Nephron progenitor cell (in vitro differentiated cells): Measurements from ENCODE around the gene ARID2.

Experiments used
- DNase-seq: peaks from one replicate; pipeline ENCODE4 v3.0.0; 2021
- H3K27ac Mint-ChIP-seq: 2 replicates; pipeline ENCODE4 v1.8.0; 2021; ENCODE audit warnings: mild to moderate bottlenecking, moderate library complexity, mixed read lengths
- H3K27me3 Mint-ChIP-seq: 2 replicates; pipeline ENCODE4 v1.8.0; 2021; ENCODE audit warnings: mild to moderate bottlenecking, low read depth, mixed read lengths; ENCODE audit not compliant: poor library complexity
- H3K36me3 Mint-ChIP-seq: 2 replicates; pipeline ENCODE4 v1.8.0; 2021; ENCODE audit warnings: low read depth, mixed read lengths
- H3K4me1 Mint-ChIP-seq: 2 replicates; pipeline ENCODE4 v1.8.0; 2021; ENCODE audit warnings: mixed read lengths
- H3K4me3 Mint-ChIP-seq: 2 replicates; pipeline ENCODE4 v1.8.0; 2021; ENCODE audit warnings: mild to moderate bottlenecking, moderate library complexity, mixed read lengths
- H3K9me3 Mint-ChIP-seq: 2 replicates; pipeline ENCODE4 v1.8.0; 2021; ENCODE audit warnings: mild to moderate bottlenecking, moderate library complexity, mixed read lengths
- TF ChIP-seq, protein P1 (sequence below): fragments of 200-600 bp; sonication (generic); IDR thresholded peaks from 2 replicates; pipeline ENCODE4 v1.5.0; 2021; ENCODE audit warnings: antibody characterized with exemption

The ARID2 gene

DNA sequence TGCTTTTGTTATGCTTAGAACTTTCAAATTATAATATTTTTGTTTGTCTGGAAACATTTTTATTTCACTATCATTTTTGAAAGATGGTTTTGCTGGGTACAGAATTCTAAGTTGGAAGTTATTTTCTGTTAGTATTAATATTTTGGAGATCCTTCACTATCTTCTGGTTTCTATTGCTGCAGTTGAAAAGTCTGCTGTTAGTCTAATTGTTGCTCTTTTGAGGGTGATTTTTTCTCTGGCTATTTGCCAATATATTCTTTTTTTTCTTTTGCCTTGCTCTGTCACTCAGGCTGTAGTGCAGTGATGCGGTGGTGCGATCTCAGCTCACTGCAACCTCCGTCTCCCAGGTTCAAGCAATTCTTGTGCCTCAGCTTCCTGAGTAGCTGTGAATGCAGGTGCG lies 28.2 kb upstream of the ARID2 start:
- Mint-ChIP-seq H3K4me1 (peaks cover 11% of the 10 kb centered on the region), H3K9me3 (peaks cover 25% of the 10 kb centered on the region), H3K27me3 (no peaks in the 10 kb centered on the region), H3K36me3 (peaks cover 45% of the 10 kb centered on the region), H3K4me3 (no peak overlapping the region), H3K27ac (no peak overlapping the region)
- TF ChIP-seq, protein P1, sequence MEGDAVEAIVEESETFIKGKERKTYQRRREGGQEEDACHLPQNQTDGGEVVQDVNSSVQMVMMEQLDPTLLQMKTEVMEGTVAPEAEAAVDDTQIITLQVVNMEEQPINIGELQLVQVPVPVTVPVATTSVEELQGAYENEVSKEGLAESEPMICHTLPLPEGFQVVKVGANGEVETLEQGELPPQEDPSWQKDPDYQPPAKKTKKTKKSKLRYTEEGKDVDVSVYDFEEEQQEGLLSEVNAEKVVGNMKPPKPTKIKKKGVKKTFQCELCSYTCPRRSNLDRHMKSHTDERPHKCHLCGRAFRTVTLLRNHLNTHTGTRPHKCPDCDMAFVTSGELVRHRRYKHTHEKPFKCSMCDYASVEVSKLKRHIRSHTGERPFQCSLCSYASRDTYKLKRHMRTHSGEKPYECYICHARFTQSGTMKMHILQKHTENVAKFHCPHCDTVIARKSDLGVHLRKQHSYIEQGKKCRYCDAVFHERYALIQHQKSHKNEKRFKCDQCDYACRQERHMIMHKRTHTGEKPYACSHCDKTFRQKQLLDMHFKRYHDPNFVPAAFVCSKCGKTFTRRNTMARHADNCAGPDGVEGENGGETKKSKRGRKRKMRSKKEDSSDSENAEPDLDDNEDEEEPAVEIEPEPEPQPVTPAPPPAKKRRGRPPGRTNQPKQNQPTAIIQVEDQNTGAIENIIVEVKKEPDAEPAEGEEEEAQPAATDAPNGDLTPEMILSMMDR, result no peak
- no peak for DNase-seq

DNA sequence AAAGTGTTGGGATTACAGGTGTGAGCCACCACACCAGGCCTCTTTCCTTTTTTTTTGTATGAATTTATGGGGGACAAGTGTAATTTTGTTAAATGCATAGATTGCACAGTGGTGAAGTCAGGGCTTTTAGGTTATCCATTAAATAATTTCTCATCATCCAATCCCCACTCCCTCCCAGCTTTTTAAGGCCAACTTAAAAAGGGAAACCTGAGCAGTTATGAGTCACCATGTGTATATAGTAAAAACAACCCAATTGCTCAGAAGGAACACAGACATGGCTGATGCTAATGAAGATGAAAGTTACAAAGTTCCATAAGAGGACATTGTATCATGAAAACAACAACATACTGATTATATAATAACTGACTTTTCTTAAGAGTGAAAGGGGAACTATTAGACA lies 25.6 kb upstream of the ARID2 start:
- no peaks in the 10 kb centered on the region for H3K27me3 Mint-ChIP-seq
- TF ChIP-seq, protein P1, result no peak
- no peak overlapping the region for H3K27ac Mint-ChIP-seq
- peaks cover 30% of the 10 kb centered on the region for H3K36me3 Mint-ChIP-seq
- no peak overlapping the region for H3K4me3 Mint-ChIP-seq
- peaks cover 22% of the 10 kb centered on the region for H3K4me1 Mint-ChIP-seq
- DNase-seq, result no peak
- H3K9me3 Mint-ChIP-seq, result peaks cover 14% of the 10 kb centered on the region

DNA sequence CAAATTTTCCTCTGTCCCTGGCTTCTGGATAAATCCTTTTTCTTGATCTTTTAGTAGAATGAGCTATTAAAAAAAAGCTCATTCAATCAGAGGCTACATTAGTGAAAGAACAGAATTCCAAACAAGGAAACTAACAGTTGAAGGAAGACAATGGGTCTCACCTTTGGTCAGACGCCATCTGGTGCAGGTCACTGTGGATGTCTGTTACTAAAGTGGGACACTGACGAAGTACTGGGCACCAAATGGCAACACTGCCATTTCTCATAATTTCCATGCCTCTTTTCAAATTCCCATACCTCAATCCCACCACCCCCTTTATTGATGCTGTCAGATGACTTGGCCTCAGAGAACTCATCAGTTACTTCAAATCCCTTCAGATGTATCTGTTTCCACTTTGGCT lies 24.5 kb upstream of the ARID2 start:
- H3K9me3 Mint-ChIP-seq, result peaks cover 14% of the 10 kb centered on the region
- H3K27ac Mint-ChIP-seq, result no peak overlapping the region
- no peak overlapping the region for H3K4me3 Mint-ChIP-seq
- peaks cover 30% of the 10 kb centered on the region for H3K36me3 Mint-ChIP-seq
- DNase-seq, result no peak
- peaks cover 22% of the 10 kb centered on the region for H3K4me1 Mint-ChIP-seq
- no peaks in the 10 kb centered on the region for H3K27me3 Mint-ChIP-seq
- TF ChIP-seq, protein P1, result no peak

DNA sequence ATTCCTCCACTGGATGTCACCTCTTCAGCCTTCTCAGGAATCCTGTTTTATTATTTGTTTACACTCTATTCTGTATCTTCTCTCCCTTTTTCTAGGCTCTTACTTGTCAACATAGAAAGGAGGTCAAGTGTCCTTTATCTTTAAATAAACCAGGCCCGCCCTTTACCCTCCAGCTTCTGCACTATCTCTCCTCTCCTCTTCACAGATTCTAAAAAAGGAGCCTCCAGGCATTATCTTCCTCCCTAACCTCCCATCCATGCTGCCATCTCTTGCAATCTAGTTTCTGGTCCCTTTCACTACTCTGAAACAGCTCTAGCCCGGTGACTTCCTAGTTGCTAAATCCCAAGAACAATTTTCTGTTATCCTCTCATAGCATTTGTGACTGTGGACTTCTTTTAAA lies 24.1 kb upstream of the ARID2 start:
- peaks cover 14% of the 10 kb centered on the region for H3K9me3 Mint-ChIP-seq
- TF ChIP-seq, protein P1, result no peak
- H3K27me3 Mint-ChIP-seq, result no peaks in the 10 kb centered on the region
- H3K27ac Mint-ChIP-seq, result peak overlapping the region; percentile 92
- H3K4me3 Mint-ChIP-seq, result no peak overlapping the region
- no peak for DNase-seq
- peaks cover 30% of the 10 kb centered on the region for H3K36me3 Mint-ChIP-seq
- peaks cover 22% of the 10 kb centered on the region for H3K4me1 Mint-ChIP-seq

DNA sequence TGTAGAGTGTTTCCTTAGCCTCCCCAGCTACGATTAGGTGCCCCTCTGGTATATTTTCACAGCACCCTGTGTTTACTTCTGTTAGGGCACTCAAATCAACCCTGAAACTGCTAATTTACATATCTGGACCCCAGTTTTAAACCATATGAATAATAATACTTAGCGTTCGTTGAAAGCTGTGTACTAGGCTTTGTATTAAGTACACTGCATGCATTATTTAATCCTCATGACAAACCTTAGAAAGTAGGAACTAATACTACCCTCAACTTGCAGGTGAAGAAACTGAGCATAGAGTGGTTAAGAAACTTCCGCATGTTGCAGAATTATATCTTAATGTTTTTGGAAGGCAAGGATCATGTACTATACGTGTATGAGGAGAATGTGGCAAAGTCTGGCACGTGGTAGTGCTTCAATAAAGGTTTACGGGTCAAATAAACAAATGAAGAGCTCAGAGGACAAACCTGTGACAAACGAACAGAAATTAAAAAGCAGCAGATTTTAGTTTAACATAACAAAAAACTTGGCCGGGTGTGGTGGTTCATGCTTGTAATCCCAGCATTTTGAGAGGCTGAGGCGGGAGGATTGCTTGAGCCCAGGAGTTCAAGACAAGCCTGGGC lies 22.2 kb upstream of the ARID2 start:
- peak overlapping the region; percentile 3 for H3K27ac Mint-ChIP-seq
- DNase-seq, result no peak

DNA sequence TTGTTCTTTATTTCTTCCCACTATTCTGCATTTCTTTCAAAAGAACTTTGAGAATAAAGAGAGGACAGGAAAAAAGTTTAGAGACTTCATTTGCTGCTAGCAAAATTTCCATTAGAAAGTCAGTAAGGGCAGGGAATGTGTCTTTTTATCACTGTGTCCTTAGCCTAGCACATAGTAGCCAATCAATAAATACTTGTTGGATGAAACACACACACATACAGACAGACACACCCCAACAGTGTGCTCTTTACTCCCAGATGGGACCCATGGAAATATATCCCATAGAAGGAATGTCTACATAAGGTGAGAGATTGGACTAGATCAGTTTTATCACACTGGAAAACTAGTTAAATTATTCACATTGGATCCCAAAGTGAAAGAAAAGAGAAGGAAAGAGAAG lies 21.1 kb upstream of the ARID2 start:
- TF ChIP-seq, protein P1, result no peak
- H3K4me3 Mint-ChIP-seq, result no peak overlapping the region
- no peak overlapping the region for H3K27ac Mint-ChIP-seq
- peaks cover 22% of the 10 kb centered on the region for H3K4me1 Mint-ChIP-seq
- H3K9me3 Mint-ChIP-seq, result no peaks in the 10 kb centered on the region
- peaks cover 12% of the 10 kb centered on the region for H3K36me3 Mint-ChIP-seq
- DNase-seq, result no peak
- H3K27me3 Mint-ChIP-seq, result no peaks in the 10 kb centered on the region

More for the DNA sequence above, 22.2 kb upstream of the ARID2 start:
- no peak overlapping the region for H3K4me3 Mint-ChIP-seq
- TF ChIP-seq, protein P1, result no peak
- H3K4me1 Mint-ChIP-seq, result peaks cover 22% of the 10 kb centered on the region
- H3K36me3 Mint-ChIP-seq, result peaks cover 16% of the 10 kb centered on the region
- H3K9me3 Mint-ChIP-seq, result peaks cover under 1% of the 10 kb centered on the region
- H3K27me3 Mint-ChIP-seq, result no peaks in the 10 kb centered on the region
